ENCODE results near the gene CPD.

GRCh38 chr17:30506481-30506880, 127.8 kb downstream of the CPD start:
- TF ChIP-seq GATA3 (IDR thresholded peaks at IDR 0.05; ENCODE audit: low read depth, low read length) (no peak), GATA2 (IDR thresholded peaks at IDR 0.05; ENCODE audit: low read depth, low read length) (no peak)
